CD4-positive, alpha-beta T cell treated with Interleukin-17A for 4 hours (primary cell): ENCODE results near the gene POC1A.

Experiments
- DNase-seq: peaks from one replicate; pipeline ENCODE4 v3.0.0-alpha.2; 2020; ENCODE audit warnings: mixed read lengths

The POC1A gene

GRCh38 chr3:52154135-52155094 lies at the start of gene POC1A:
POC1A (minus strand) TSS chr3:52154423; CDS start chr3:52154372, 51 bp downstream.
- peak; percentile 89 for DNase-seq

- no peak for DNase-seq
Measured at GRCh38 chr3:52203701-52204100, 49.5 kb upstream of the POC1A start.

GRCh38 chr3:52202384-52203077 lies 48.3 kb upstream of the POC1A start:
- no peak for DNase-seq

GRCh38 chr3:52200981-52201679 lies 46.9 kb upstream of the POC1A start:
- no peak for DNase-seq

GRCh38 chr3:52198643-52199608 lies 44.7 kb upstream of the POC1A start:
- no peak for DNase-seq

GRCh38 chr3:52197842-52198625 lies 43.8 kb upstream of the POC1A start, which contains the start of gene ALAS1:
ALAS1 (plus strand) TSS chr3:52198160; CDS start chr3:52199242, 1,082 bp downstream.
- peak; percentile 96 for DNase-seq

- DNase-seq, result no peak
Measured at GRCh38 chr3:52197499-52197841, 43.2 kb upstream of the POC1A start.

- DNase-seq, result no peak
Measured at GRCh38 chr3:52196977-52197376, 42.8 kb upstream of the POC1A start.

- no peak for DNase-seq
Measured at GRCh38 chr3:52195823-52196331, 41.7 kb upstream of the POC1A start.

- no peak for DNase-seq
Measured at GRCh38 chr3:52195291-52195597, 41.0 kb upstream of the POC1A start.

GRCh38 chr3:52194485-52195290 lies 40.5 kb upstream of the POC1A start:
- DNase-seq, result no peak

- no peak for DNase-seq
Measured at GRCh38 chr3:52193065-52193464, 38.8 kb upstream of the POC1A start.

GRCh38 chr3:52191663-52192062 lies 37.4 kb upstream of the POC1A start:
- DNase-seq, result no peak

GRCh38 chr3:52190294-52191074 lies 36.3 kb upstream of the POC1A start:
- DNase-seq, result no peak

GRCh38 chr3:52188556-52188955 lies 34.3 kb upstream of the POC1A start:
- no peak for DNase-seq

GRCh38 chr3:52186729-52187128 lies 32.5 kb upstream of the POC1A start:
- DNase-seq, result no peak

- DNase-seq, result no peak
Measured at GRCh38 chr3:52185837-52186236, 31.6 kb upstream of the POC1A start.

- no peak for DNase-seq
Measured at GRCh38 chr3:52185311-52185710, 31.1 kb upstream of the POC1A start.

GRCh38 chr3:52184690-52185089 lies 30.5 kb upstream of the POC1A start:
- no peak for DNase-seq
